Placental epithelial cell (primary cell): ENCODE results near the gene NT5C3B. TPM values are rescaled to one million over a fixed set of nuclear protein-coding genes. Genes with fewer than 3 reads are reported as not detected.

Source experiments
- small RNA-seq: library from RNA; depleted of rRNA; stranded (forward); fragments of <200 nt; gene quantifications from one replicate; pipeline ENCODE3, GENCODE V24; 2012
- total RNA-seq: library from RNA; depleted of rRNA; stranded (reverse); fragments of >200 nt; gene quantifications from 2 replicates; pipeline ENCODE4 v1.2.3, GENCODE V29; 2012

NT5C3B gene
- 44.8 and 64.5 TPM in 2 replicates for total RNA-seq

DNA sequence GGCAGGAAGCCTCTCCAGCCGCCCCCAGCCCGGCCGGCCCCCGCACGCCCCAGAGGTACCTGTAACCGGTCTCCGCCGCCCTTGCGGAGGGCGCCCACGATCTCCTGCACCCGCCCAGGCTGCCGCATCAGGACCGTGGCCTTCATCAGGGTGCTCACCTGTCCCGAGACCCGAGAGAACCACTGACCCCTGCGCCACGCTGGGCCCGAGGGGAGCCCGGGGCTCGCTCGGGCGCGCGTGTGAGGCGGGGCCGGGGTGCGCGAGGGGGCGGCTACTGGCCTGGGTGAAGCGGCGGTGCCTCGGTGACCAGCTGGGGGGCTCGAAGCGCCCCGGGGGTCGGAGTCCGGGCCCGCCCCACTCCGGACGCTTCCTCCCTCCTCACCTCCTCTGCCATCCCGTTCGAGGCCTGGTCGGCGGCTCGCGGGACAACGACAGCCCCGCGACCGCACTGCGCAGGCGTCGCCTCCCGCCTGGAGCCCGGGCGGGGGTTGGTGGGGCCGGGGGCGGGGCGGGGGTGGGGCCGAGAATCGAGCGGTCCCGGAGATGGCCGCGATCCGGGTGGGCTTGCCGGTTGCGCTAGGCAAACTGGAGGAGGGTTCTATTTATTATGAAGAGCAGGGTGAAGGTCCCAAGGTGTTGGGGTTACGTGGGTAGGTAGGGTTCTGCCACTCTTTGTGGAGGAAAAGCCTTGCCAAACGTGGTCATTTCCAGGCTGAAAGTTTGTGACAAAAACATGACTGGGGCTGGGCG, at the start of gene NT5C3B:
Gene NT5C3B (minus strand): TSS at position 433 of the 750 bp plus-strand sequence. CDS start 39 bp downstream, at position 394.

GRCh38 chr17:41864836-41865595, 29.0 kb upstream of the NT5C3B start, which contains the start of gene KLHL11:
Gene KLHL11, minus strand, starts transcription at chr17:41865423. Its CDS starts 53 bp downstream, at chr17:41865370.

DNA sequence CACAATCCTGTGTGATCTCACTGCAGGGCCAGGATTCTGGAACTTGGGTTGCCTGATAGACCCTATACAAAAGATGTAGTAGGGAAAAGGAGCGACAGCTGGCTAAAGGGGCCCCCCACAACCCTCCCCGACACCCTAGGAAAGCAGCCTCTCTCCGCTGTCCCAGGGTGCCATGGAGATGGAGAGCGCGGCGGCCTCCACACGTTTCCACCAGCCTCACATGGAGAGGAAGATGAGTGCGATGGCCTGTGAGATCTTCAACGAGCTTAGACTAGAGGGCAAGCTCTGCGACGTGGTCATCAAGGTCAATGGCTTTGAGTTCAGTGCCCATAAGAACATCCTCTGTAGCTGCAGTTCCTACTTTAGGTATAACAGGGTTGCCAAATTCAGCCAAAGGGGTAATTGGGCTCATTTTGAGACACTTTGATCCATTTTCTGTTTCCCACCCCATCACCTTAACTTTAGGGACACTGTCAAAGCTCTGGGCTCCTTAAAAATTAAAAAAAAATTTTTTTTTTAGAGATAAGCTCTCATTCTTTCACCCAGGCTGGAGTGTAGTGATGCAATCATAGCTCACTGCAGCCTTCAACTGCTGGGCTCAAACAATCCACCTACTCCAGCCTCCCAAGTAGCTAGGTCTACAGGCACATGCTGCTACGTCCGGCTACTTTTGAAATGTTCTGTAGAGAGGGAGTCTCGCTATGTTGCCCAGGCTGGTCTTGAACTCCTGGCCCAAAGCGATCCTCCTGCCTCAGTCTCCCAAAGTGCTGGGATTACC, 1.9 kb upstream of the NT5C3B start, which contains the start of gene KLHL10:
Gene KLHL10 (plus strand): TSS at position 65 of the 778 bp plus-strand sequence. CDS start 108 bp downstream, at position 173.

GRCh38 chr17:41812381-41813151, 23.5 kb downstream of the NT5C3B start, which contains the start of gene FKBP10:
Gene FKBP10, plus strand, starts transcription at chr17:41813004. Its CDS starts 31 bp downstream, at chr17:41813035.

GRCh38 chr17:41811549-41812380, 24.3 kb downstream of the NT5C3B start, which contains the start of gene P3H4:
Gene P3H4, minus strand, starts transcription at chr17:41811949. Its CDS starts 34 bp downstream, at chr17:41811915.

GRCh38 chr17:41786227-41787020, 49.6 kb downstream of the NT5C3B start, which contains the start of gene JUP:
Gene JUP, minus strand, starts transcription at chr17:41786711. Its CDS starts 14,857 bp downstream, at chr17:41771854.

Small RNA genes within 50 kb of the gene (small RNA-seq; reads per million reads assigned to genes)
- not detected for gene AC125257.2

Other genes starting within 250 kb of the NT5C3B start
- gene KRT14, start 249.3 kb downstream of the NT5C3B start, total RNA-seq: 128 and 2,930 TPM in 2 replicates
- 69.1 and 78.6 TPM in 2 replicates for gene KRT16, start 223.5 kb downstream of the NT5C3B start, total RNA-seq
- 1,476 and 3,292 TPM in 2 replicates for gene KRT17, start 211.7 kb downstream of the NT5C3B start, total RNA-seq
- gene EIF1, start 147.3 kb downstream of the NT5C3B start, total RNA-seq: 101 and 168 TPM in 2 replicates
- gene GAST, start 123.9 kb downstream of the NT5C3B start, total RNA-seq: not detected in 2 replicates
- gene HAP1, start 101.6 kb downstream of the NT5C3B start, total RNA-seq: 0.22 and 0.39 TPM in 2 replicates
- gene JUP, start 49.5 kb downstream of the NT5C3B start, total RNA-seq: 302 and 545 TPM in 2 replicates
- gene P3H4, start 24.3 kb downstream of the NT5C3B start, total RNA-seq: 84.6 and 154 TPM in 2 replicates
- 240 and 313 TPM in 2 replicates for gene FKBP10, start 23.2 kb downstream of the NT5C3B start, total RNA-seq
- 0.79 TPM in 1 of 2 replicates, not detected in the other for gene KLHL10, start 1.6 kb upstream of the NT5C3B start, total RNA-seq
- 29.1 and 38.1 TPM in 2 replicates for gene KLHL11, start 29.2 kb upstream of the NT5C3B start, total RNA-seq
- 67.5 and 160 TPM in 2 replicates for gene ACLY, start 82.7 kb upstream of the NT5C3B start, total RNA-seq
- 1.2 and 1.6 TPM in 2 replicates for gene ODAD4, start 94.4 kb upstream of the NT5C3B start, total RNA-seq
- 44.4 and 48.3 TPM in 2 replicates for gene CNP, start 130.6 kb upstream of the NT5C3B start, total RNA-seq
- 39.7 and 61.2 TPM in 2 replicates for gene DNAJC7, start 181.2 kb upstream of the NT5C3B start, total RNA-seq
- gene NKIRAS2, start 183.9 kb upstream of the NT5C3B start, total RNA-seq: 30.6 and 56.2 TPM in 2 replicates
- 0.87 and 2.7 TPM in 2 replicates for gene C17orf113, start 214.4 kb upstream of the NT5C3B start, total RNA-seq